GM12878 (cell line): ENCODE measurements around the gene SNCB. TPM values are rescaled to one million over a fixed set of nuclear protein-coding genes. Genes with fewer than 3 reads are reported as not detected.

ENCODE experiments used
- ATAC-seq: fragments of 200-7000 bp; cut with Tn5 transposase; 3 replicates; pipeline ENCODE4 v1.9.1; 2020; ENCODE audit warnings: mild to moderate bottlenecking, moderate library complexity
- BruUV-seq: library from RNA; stranded (reverse); fragments of 400-500 nt; replicated peaks from 2 replicates; lab custom pipeline; 2021; lab: Mats Ljungman, UMichigan
- CTCF ChIA-PET: fragments of 300-600 bp; sonication (Branson Sonifier 250); formaldehyde crosslinking; extraction: SDS; loops from one replicate; lab custom pipeline; 2021; ENCODE audit warnings: inconsistent platforms; lab: Yijun Ruan, JAX
- POLR2A ChIA-PET: fragments of 350-600 bp; formaldehyde crosslinking; extraction: SDS; loops from one replicate; lab custom pipeline; 2021; ENCODE audit warnings: inconsistent platforms; lab: Charles Lee
- RAD21 ChIA-PET: fragments of 300-600 bp; sonication (Branson Sonifier 250); formaldehyde crosslinking; loops from one replicate; lab custom pipeline; 2023; ENCODE audit warnings: antibody characterized with exemption; ENCODE audit not compliant: unreplicated experiment; lab: Charles Lee
- SMC1A ChIA-PET: fragments of 300-600 bp; sonication (Branson Sonifier 250); formaldehyde crosslinking; loops from one replicate; lab custom pipeline; 2023; ENCODE audit not compliant: unreplicated experiment, uncharacterized antibody; lab: Charles Lee
- DNase-seq: peaks from one replicate; pipeline ENCODE4 v3.0.0-alpha.2; 2011; ENCODE audit warnings: low read depth, low spot score
- FAIRE-seq: peaks from 3 replicates; lab custom pipeline; 2011; peaks lifted over from hg19 to GRCh38; lab: Jason Lieb, UNC
- H2AFZ ChIP-seq: 2 replicates; pipeline ENCODE4 v1.6.0; 2011; ENCODE audit warnings: low read depth, low read length, control low read depth; ENCODE audit not compliant: control insufficient read depth
- H3K27ac ChIP-seq: 2 replicates; pipeline ENCODE4 v1.5.1; 2011; ENCODE audit warnings: control low read depth; ENCODE audit not compliant: control insufficient read depth, insufficient read depth
- H3K27me3 ChIP-seq, 2 experiments: replicated peaks in 1 of 2; 2 replicates each; pipeline versions ENCODE4 v1.6.0 to v1.6.1; 2011; ENCODE audit warnings: low read length in 1 of 2; ENCODE audit not compliant: control insufficient read depth in 2 of 2, insufficient read depth in 2 of 2
- H3K36me3 ChIP-seq, 2 experiments: 2 replicates each; pipeline ENCODE4 v1.5.1; 2011; ENCODE audit warnings: low read length in 1 of 2; ENCODE audit not compliant: control insufficient read depth in 2 of 2, insufficient read depth in 2 of 2
- H3K4me1 ChIP-seq: 2 replicates; pipeline ENCODE4 v1.6.1; 2011; ENCODE audit warnings: mild to moderate bottlenecking, low read length, moderate library complexity, mixed read lengths; ENCODE audit not compliant: control insufficient read depth, insufficient read depth
- H3K4me2 ChIP-seq: 2 replicates; pipeline ENCODE4 v1.6.0; 2011; ENCODE audit warnings: control low read depth; ENCODE audit not compliant: control insufficient read depth, insufficient read depth
- H3K4me3 ChIP-seq: fragments of 200-600 bp; sonication (generic); 2 replicates; pipeline ENCODE4 v1.5.1; 2016
- H3K79me2 ChIP-seq: 2 replicates; pipeline ENCODE4 v1.6.0; 2011; ENCODE audit warnings: low read length; ENCODE audit not compliant: control insufficient read depth, insufficient read depth
- H3K9ac ChIP-seq: 2 replicates; pipeline ENCODE4 v1.8.0; 2011; ENCODE audit warnings: low read length, control low read depth, mixed read lengths; ENCODE audit not compliant: control insufficient read depth, insufficient read depth
- H3K9me3 ChIP-seq: replicated peaks from 3 replicates; pipeline ENCODE4 v1.5.1; 2011; ENCODE audit warnings: mild to moderate bottlenecking, low read length; ENCODE audit not compliant: control insufficient read depth, insufficient read depth
- H4K20me1 ChIP-seq: 2 replicates; pipeline ENCODE4 v1.6.0; 2011; ENCODE audit not compliant: control insufficient read depth, insufficient read depth
- CHD2 ChIP-seq: IDR thresholded peaks from 2 replicates; pipeline ENCODE4 v1.6.1; 2011; ENCODE audit warnings: low read depth, low read length, improper control_type of control experiment, borderline replicate concordance
- NR2F1 ChIP-seq: fragments of 450-650 bp; conservative IDR thresholded peaks from 2 replicates; pipeline ENCODE4 v1.6.1; 2017; ENCODE audit warnings: mild to moderate bottlenecking
- PAX5 ChIP-seq: IDR thresholded peaks from 2 replicates; pipeline ENCODE4 v1.6.1; 2011; ENCODE audit warnings: low read depth, low read length, borderline replicate concordance
- POLR2AphosphoS2 ChIP-seq: IDR thresholded peaks from 2 replicates; pipeline ENCODE4 v1.6.1; 2011; ENCODE audit warnings: low read depth, mild to moderate bottlenecking, low read length, improper control_type of control experiment, moderate library complexity
- RELB ChIP-seq: fragments of 450-650 bp; IDR thresholded peaks from 2 replicates; pipeline ENCODE4 v1.6.1; 2017; ENCODE audit warnings: low read depth, mild to moderate bottlenecking, moderate library complexity
- RFX5 ChIP-seq: IDR thresholded peaks from 2 replicates; pipeline ENCODE4 v1.6.1; 2011; ENCODE audit warnings: low read depth, low read length, improper control_type of control experiment
- TCF3 ChIP-seq: IDR thresholded peaks from 2 replicates; pipeline ENCODE4 v1.6.1; 2012; ENCODE audit warnings: low read depth, mild to moderate bottlenecking, low read length, borderline replicate concordance; ENCODE audit not compliant: insufficient read depth
- TCF7 ChIP-seq: IDR thresholded peaks from 2 replicates; pipeline ENCODE4 v1.6.1; 2014; ENCODE audit warnings: antibody characterized with exemption, borderline replicate concordance
- ZNF207 ChIP-seq: fragments of 450-650 bp; IDR thresholded peaks from 2 replicates; pipeline ENCODE4 v1.6.1; 2014; ENCODE audit warnings: antibody characterized with exemption, mild to moderate bottlenecking, borderline replicate concordance
- WGBS: methylation state at CpG from one replicate; pipeline ENCODE4 v1.1.6; 2016; ENCODE audit warnings: low lambda C conversion rate; ENCODE audit not compliant: insufficient replicate concordance, insufficient coverage; ENCODE audit errors: missing lambda C conversion rate; 5-methylcytosine and 5-hydroxymethylcytosine counted together
- in situ Hi-C: fragments of 300-500 bp; cut with MboI; formaldehyde crosslinking; loops from 9 replicates; pipeline ENCODE4 v1.14.3; 2018; ENCODE audit warnings: mixed read lengths
- intact Hi-C: fragments of 100-400 bp; cut with micrococcal nuclease; formaldehyde crosslinking; loops from one replicate; pipeline ENCODE4 v1.14.2; 2022; ENCODE audit not compliant: unreplicated experiment
- polyA plus RNA-seq, 11 experiments: library from polyadenylated mRNA; depleted of rRNA in 4 of 11; unstranded in 6 of 11; stranded (reverse) in 5 of 11; fragments of >200 nt; fragmentation: Nextera tagmentation in 4 of 11; fragmentation: Illumina TruSeq in 1 of 11; extraction: Ambion mirVana in 4 of 11; extraction: Trizol in 1 of 11; gene quantifications; 1 replicate in 1 of 11; 2 replicates in 10 of 11; pipeline versions ENCODE4 v1.2.1 to v1.2.3, GENCODE V29; 2011 to 2016; ENCODE audit warnings: inconsistent platforms in 2 of 11, missing spikeins in 2 of 11, low read depth in 1 of 11
- total RNA-seq, 4 experiments: library from RNA; depleted of rRNA in 3 of 4; stranded (reverse); fragments of >200 nt in 3 of 4; fragmentation: Illumina TruSeq in 1 of 4; extraction: Trizol in 1 of 4; gene quantifications; 2 replicates each; pipeline versions ENCODE4 v1.2.1 to v1.2.3, GENCODE V29; 2013 to 2021

The SNCB gene
- total and polyA plus RNA-seq, 10 of the 15 experiments (the other 5 are each of a cell fraction or from before 2014, with no cell fraction given), result 0.75 TPM; not detected in 9

GRCh38 chr5:176594554-176594953 lies 35.8 kb downstream of the SNCB start:
- BruUV-seq, result no TSS peak
- ChIA-PET CTCF (no interaction called here), POLR2A (no interaction called here), RAD21 (no interaction called here)
- H2AFZ ChIP-seq, result no peak overlapping the region
- H4K20me1 ChIP-seq, result no peaks in the 10 kb centered on the region
- no peak overlapping the region for H3K27ac ChIP-seq
- DNase-seq, result no peak
- H3K4me1 ChIP-seq, result no peaks in the 10 kb centered on the region
- no peak for FAIRE-seq
- H3K9ac ChIP-seq, result no peak overlapping the region
- in situ Hi-C loops, result loop anchor here (25.0 kb wide), 1 partner anchor 857 kb away; no protein-coding TSS in a partner anchor
- H3K9me3 ChIP-seq, result no peaks in the 10 kb centered on the region; the same call in 2 of the 3 replicates
- TF ChIP-seq TCF3 (no peak), POLR2AphosphoS2 (no peak)
- TF ChIP-seq, all 136 proteins: peak for 0
- ATAC-seq, result no peak
- no peaks in the 10 kb centered on the region for H3K36me3 ChIP-seq
- 79% methylated on average over 4 of the region's 8 CpGs for WGBS
- H3K4me3 ChIP-seq, result no peak overlapping the region
- intact Hi-C loops, result no loop called here
- no peaks in the 10 kb centered on the region for H3K79me2 ChIP-seq
- SMC1A ChIA-PET, result no interaction called here
- no peaks in the 10 kb centered on the region for H3K27me3 ChIP-seq
- no peak overlapping the region for H3K4me2 ChIP-seq

GRCh38 chr5:176593273-176593869 lies 37.0 kb downstream of the SNCB start:
- H3K9ac ChIP-seq, result no peak overlapping the region
- ChIA-PET RAD21 (no interaction called here), SMC1A (no interaction called here), CTCF (no interaction called here), POLR2A (no interaction called here)
- FAIRE-seq, result no peak
- no peaks in the 10 kb centered on the region; the same call in 2 of the 3 replicates for H3K9me3 ChIP-seq
- TF ChIP-seq CHD2 (no peak), TCF7 (no peak), RELB (no peak), ZNF207 (no peak), PAX5 (no peak), RFX5 (no peak), NR2F1 (no peak)
- no peaks in the 10 kb centered on the region for H4K20me1 ChIP-seq
- H3K4me2 ChIP-seq, result no peak overlapping the region
- no peak for DNase-seq
- 83% methylated on average over 12 of the region's 12 CpGs for WGBS
- no peaks in the 10 kb centered on the region for H3K79me2 ChIP-seq
- H2AFZ ChIP-seq, result no peak overlapping the region
- intact Hi-C loops, result no loop called here
- no peak for ATAC-seq
- H3K27ac ChIP-seq, result no peak overlapping the region
- H3K4me1 ChIP-seq, result no peaks in the 10 kb centered on the region
- no peaks in the 10 kb centered on the region for H3K27me3 ChIP-seq
- in situ Hi-C loops, result loop anchor here (25.0 kb wide), 1 partner anchor 856 kb away; no protein-coding TSS in a partner anchor
- H3K36me3 ChIP-seq, result no peaks in the 10 kb centered on the region
- no TSS peak for BruUV-seq
- H3K4me3 ChIP-seq, result no peak overlapping the region
